SK-N-SH treated with all-trans-retinoic acid at 6 μM for 48 hours (cell line): Measurements from ENCODE around the gene HES6.

Source experiments
- RARB ChIP-seq: fragments of 250-450 bp; sonication (Bioruptor Pico); IDR thresholded peaks from 2 replicates; pipeline ENCODE4 v1.8.0; 2021; ENCODE audit warnings: mild to moderate bottlenecking, moderate library complexity
- ZC3H10 ChIP-seq: fragments of 250-450 bp; sonication (Bioruptor Pico); IDR thresholded peaks from 2 replicates; pipeline ENCODE4 v1.5.1; 2021; ENCODE audit warnings: mild to moderate bottlenecking, moderate library complexity
- ZFP3 ChIP-seq: fragments of 250-450 bp; sonication (Bioruptor Pico); IDR thresholded peaks from 2 replicates; pipeline ENCODE4 v1.5.0; 2020; ENCODE audit warnings: mild to moderate bottlenecking, moderate library complexity
- ZFP30 ChIP-seq: fragments of 450-650 bp; formaldehyde crosslinking; IDR thresholded peaks from 2 replicates; pipeline ENCODE4 v1.5.0; 2022; ENCODE audit warnings: mild to moderate bottlenecking, moderate library complexity
- TF ChIP-seq, protein P1 (sequence below): fragments of 250-450 bp; sonication (Bioruptor Pico); IDR thresholded peaks from 2 replicates; pipeline ENCODE4 v1.5.1; 2021; ENCODE audit warnings: mild to moderate bottlenecking, moderate library complexity

DNA sequence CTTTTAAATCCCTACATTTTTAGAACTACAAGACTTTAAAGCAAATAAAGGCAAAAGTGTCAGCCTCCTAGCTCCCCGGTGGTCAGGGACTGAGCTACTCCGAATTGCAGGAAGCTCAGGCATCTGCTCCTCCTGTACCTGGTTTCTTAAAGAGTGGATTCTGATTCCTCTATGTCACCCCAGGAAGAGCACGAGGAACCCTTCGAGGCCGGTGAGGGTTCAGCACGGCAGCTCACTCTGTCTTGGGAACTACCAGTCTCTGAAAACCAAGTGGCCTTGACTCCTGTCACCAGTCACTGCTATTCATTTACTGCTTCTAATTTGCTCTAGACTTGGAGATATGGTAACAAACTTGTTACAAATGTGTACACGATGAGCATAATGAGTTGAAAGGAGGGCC is 46.3 kb upstream of the HES6 start:
- no peak for TF ChIP-seq ZFP30 (CRISPR knock-in tag)
- TF ChIP-seq ZFP3 (CRISPR knock-in tag), result no peak
- no peak for TF ChIP-seq RARB (CRISPR knock-in tag)
- TF ChIP-seq, protein P1, sequence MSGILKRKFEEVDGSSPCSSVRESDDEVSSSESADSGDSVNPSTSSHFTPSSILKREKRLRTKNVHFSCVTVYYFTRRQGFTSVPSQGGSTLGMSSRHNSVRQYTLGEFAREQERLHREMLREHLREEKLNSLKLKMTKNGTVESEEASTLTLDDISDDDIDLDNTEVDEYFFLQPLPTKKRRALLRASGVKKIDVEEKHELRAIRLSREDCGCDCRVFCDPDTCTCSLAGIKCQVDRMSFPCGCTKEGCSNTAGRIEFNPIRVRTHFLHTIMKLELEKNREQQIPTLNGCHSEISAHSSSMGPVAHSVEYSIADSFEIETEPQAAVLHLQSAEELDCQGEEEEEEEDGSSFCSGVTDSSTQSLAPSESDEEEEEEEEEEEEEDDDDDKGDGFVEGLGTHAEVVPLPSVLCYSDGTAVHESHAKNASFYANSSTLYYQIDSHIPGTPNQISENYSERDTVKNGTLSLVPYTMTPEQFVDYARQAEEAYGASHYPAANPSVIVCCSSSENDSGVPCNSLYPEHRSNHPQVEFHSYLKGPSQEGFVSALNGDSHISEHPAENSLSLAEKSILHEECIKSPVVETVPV (CRISPR knock-in tag), result no peak
- TF ChIP-seq ZC3H10 (CRISPR knock-in tag), result no peak
